Bronchial epithelial cell (primary cell): ENCODE measurements around the gene SHC2. TPM values are rescaled to one million over a fixed set of nuclear protein-coding genes. Genes with fewer than 3 reads are reported as not detected.
"Not testable (repeated sequence)": the region's sequence is repeated elsewhere in the genome, so short reads cannot be mapped to it uniquely, and the experiment has no call there.

Experiments
- DNase-seq: peaks from one replicate; pipeline ENCODE4 v3.0.0-alpha.2; 2010; ENCODE audit warnings: low read depth
- FAIRE-seq: peaks from 2 replicates; lab custom pipeline; 2011; peaks lifted over from hg19 to GRCh38; lab: Jason Lieb, UNC
- H3K27me3 ChIP-seq: 2 replicates; pipeline ENCODE4 v1.5.1; 2011; ENCODE audit warnings: low read length; ENCODE audit not compliant: control insufficient read depth, insufficient read depth
- H3K36me3 ChIP-seq: 2 replicates; pipeline ENCODE4 v1.5.1; 2011; ENCODE audit warnings: low read length; ENCODE audit not compliant: control insufficient read depth, insufficient read depth
- H3K4me3 ChIP-seq: 2 replicates; pipeline ENCODE4 v1.5.1; 2011; ENCODE audit warnings: mild to moderate bottlenecking, low read depth, low read length, control low read depth
- CTCF ChIP-seq: IDR thresholded peaks from 2 replicates; pipeline ENCODE4 v1.5.1; 2011; ENCODE audit warnings: mild to moderate bottlenecking, moderate library complexity, low read length, control low read depth, inconsistent platforms; ENCODE audit not compliant: insufficient read depth, severe bottlenecking
- total RNA-seq: library from RNA; depleted of rRNA; stranded (reverse); fragments of >200 nt; gene quantifications from 2 replicates; pipeline ENCODE4 v1.2.1, GENCODE V29; 2014

SHC2 gene
- total RNA-seq, 1 donor from 2014 or later, result under 0.01 TPM

GRCh38 chr19:426725-427445 lies 33.9 kb downstream of the SHC2 start:
- FAIRE-seq, result no peak

GRCh38 chr19:425056-425455 lies 35.8 kb downstream of the SHC2 start:
- no peak for FAIRE-seq

More at GRCh38 chr19:426725-427445, 33.9 kb downstream of the SHC2 start:
- no peak for TF ChIP-seq CTCF
- no peak overlapping the region for H3K4me3 ChIP-seq
- no peaks in the 10 kb centered on the region for H3K36me3 ChIP-seq
- no peak for DNase-seq
- H3K27me3 ChIP-seq, result no peaks in the 10 kb centered on the region

GRCh38 chr19:424546-424945 lies 36.3 kb downstream of the SHC2 start:
- no peak for DNase-seq
- no peaks in the 10 kb centered on the region for H3K36me3 ChIP-seq
- H3K4me3 ChIP-seq, result no peak overlapping the region
- H3K27me3 ChIP-seq, result no peaks in the 10 kb centered on the region
- no peak for FAIRE-seq
- no peak for TF ChIP-seq CTCF

More at GRCh38 chr19:425056-425455, 35.8 kb downstream of the SHC2 start:
- no peak for DNase-seq
- no peaks in the 10 kb centered on the region for H3K27me3 ChIP-seq
- H3K36me3 ChIP-seq, result no peaks in the 10 kb centered on the region
- no peak for TF ChIP-seq CTCF
- H3K4me3 ChIP-seq, result no peak overlapping the region

- Histone ChIP-seq H3K36me3 (no peaks in the 10 kb centered on the region), H3K4me3 (no peak overlapping the region), H3K27me3 (no peaks in the 10 kb centered on the region)
- FAIRE-seq (no peak), DNase-seq (no peak)
- no peak for TF ChIP-seq CTCF
Measured at GRCh38 chr19:423691-424466, 37.0 kb downstream of the SHC2 start.

- FAIRE-seq, H3K36me3 ChIP-seq, H3K4me3 ChIP-seq, H3K27me3 ChIP-seq, DNase-seq: not testable (repeated sequence)
Measured at GRCh38 chr19:422917-423226, 38.0 kb downstream of the SHC2 start.

GRCh38 chr19:422213-422916 lies 38.5 kb downstream of the SHC2 start:
- Histone ChIP-seq H3K27me3 (no peaks in the 10 kb centered on the region), H3K36me3 (no peaks in the 10 kb centered on the region), H3K4me3 (no peak overlapping the region)
- no peak for TF ChIP-seq CTCF
- FAIRE-seq (no peak), DNase-seq (no peak)
